Stimulated activated CD8-positive, alpha-beta memory T cell treated with anti-CD3 and anti-CD28 coated beads, Interleukin-7, amount 100 ng/mL, for 4 hours (primary cell): ENCODE data around the gene NCOA6.
"Not testable (repeated sequence)": the region's sequence is repeated elsewhere in the genome, so short reads cannot be mapped to it uniquely, and the experiment has no call there.

Experiments used
- DNase-seq, 2 donors: peaks; one replicate each; pipeline ENCODE4 v3.0.0-alpha.2; 2020; ENCODE audit warnings: low read depth in 2 of 2

NCOA6 gene

DNA sequence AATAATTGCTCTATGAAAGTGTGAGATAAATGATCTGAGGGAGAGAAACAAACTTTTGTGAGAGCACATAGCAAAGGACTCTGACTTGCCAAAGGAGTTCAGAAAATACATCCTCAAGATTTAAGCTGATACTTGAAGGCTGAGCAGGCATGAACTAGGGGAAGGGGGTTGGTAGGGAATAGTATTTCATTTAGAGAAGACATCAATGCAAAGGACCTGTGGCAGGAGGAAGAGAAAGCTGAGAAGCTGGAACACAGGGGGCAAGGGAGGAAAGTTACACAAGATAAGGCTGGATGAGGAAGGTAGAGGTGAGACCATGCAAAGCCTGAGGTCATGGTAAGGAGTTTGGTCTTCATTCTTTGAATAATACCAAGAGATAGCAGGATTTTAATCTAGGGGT is 50.6 kb downstream of the NCOA6 start:
- no peak for DNase-seq

DNA sequence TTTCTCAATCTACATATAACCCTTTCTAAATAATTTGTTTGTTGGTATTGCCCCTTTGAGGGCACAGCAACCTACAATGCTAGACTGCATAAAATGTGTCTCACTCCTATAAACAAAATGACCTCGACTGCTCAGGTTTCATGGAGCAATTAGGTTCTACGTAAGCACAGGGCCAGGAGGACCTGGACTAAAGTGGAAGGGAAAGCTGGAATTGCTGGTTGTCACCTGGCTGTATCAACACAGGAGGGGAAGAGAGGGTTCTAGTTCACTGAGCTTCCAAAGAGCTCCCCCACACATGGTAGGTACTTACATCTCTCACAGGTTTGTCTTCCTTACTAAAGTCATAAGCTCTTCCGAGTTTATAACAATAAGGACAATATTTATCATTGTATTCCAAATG is 51.0 kb downstream of the NCOA6 start:
- no peak for DNase-seq

DNA sequence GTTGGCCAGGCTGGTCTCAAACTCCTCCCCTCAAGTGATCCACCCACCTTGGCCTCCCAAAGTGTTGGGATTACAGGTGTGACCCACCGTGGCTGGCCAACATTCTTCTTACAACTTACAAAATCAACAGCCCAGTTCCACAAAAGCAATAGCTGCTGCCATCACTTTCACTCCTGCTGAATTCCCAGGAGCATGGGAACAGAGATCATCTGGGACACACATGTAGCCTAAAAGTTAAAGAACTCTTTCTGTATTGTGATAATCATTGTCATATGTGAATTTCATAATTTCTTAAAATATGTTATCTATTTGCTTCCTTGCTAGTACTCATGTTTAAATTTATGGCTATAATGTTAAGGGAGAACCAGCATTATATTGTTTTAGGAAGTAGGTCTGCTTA is 51.7 kb downstream of the NCOA6 start:
- DNase-seq = no peak

- no peak for DNase-seq
These were observed 53.0 kb downstream of the NCOA6 start for GRCh38 chr20:34772437-34772836.

DNA sequence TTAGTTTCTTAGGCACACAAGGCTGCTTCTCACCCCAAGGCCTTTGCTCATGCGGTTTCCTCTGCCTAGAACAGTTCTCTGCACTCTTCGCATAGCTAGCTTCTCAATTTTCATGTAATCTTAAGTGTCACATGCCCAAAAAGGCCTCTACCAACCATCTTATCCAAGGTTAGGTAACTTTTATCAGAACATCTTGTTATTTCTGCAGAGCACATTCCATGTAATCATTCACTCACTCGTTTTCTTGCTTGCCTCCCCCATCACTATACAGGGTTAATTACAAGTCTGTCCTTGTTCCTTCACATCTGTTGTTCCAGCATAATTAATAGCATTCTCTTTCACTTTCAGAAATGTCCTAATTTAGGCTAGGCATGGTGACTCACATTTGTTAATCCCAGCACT is 53.8 kb downstream of the NCOA6 start:
- no peak for DNase-seq

DNA sequence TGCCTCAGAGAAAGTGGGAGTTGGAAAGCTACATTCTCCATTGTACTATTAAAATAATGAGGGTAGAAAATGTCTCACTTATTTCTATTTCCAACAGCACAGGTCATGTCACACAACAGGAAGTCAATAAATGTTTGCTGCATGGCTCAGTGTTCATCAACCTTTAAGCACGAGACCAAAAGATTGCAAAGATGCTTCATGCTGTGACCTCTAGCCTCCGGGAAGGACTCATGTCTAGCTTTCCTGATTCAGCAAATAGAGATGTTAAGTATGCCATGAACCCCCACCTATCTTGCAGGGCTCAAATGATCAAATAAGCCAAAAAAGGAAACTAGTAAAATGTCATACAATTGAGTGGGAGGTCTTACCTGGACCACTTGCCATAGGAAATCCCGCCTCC is 57.4 kb downstream of the NCOA6 start:
- DNase-seq = no peak

GRCh38 chr20:34762031-34762555 is 63.4 kb downstream of the NCOA6 start:
- DNase-seq = no peak

GRCh38 chr20:34755367-34755766 is 70.1 kb downstream of the NCOA6 start:
- no peak for DNase-seq

- DNase-seq = no peak
These were observed 70.8 kb downstream of the NCOA6 start for GRCh38 chr20:34754611-34755010.

- no peak for DNase-seq
These were observed 71.6 kb downstream of the NCOA6 start for GRCh38 chr20:34753706-34754461.

GRCh38 chr20:34751453-34751852 is 74.0 kb downstream of the NCOA6 start:
- no peak for DNase-seq

- DNase-seq = no peak
These were observed 75.0 kb downstream of the NCOA6 start for GRCh38 chr20:34750484-34750883.

- DNase-seq = no peak
These were observed 76.7 kb downstream of the NCOA6 start for GRCh38 chr20:34748709-34749108.

DNA sequence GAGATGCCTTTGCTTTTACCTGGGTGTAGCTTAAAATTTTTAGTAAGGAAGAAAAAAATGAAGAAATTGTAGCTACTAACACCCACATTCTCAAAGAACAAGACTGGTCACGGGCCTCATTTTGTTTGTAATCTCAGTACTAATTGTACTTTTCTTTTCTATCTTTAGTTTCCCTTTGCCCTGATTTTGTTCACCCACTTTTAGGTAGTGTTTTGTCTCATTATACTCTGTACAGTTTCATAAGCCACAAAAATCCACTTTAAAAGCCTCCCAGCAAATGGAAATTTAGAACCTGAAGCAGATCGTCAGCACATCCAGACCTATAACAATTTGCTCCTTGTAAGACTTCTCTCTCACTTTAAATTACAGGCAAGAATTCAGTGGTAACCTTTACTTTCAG is 78.0 kb downstream of the NCOA6 start:
- no peak for DNase-seq

GRCh38 chr20:34746674-34747073 is 78.8 kb downstream of the NCOA6 start:
- DNase-seq = no peak

- DNase-seq = no peak
These were observed 80.6 kb downstream of the NCOA6 start for GRCh38 chr20:34744847-34745246.

DNA sequence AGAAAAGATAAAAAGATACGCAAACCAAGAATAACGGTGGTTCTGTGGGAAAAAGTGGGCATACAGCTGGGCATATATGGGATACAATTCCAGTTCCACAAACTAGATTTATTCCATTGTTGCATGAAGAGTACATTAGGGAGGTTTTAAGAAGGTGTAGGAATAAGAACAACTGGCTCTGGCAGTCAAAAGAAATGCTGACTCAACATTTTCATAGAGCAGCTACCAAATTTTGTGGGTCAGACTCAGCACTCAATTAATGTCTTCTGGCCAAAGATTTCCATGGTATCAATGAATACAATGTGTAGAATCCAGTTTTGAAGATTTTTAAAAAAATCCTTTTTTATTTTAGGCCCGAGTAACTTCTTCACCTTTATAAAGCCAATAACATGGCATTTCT is 81.1 kb downstream of the NCOA6 start:
- DNase-seq = no peak

GRCh38 chr20:34743039-34743438 is 82.4 kb downstream of the NCOA6 start:
- DNase-seq = no peak

DNA sequence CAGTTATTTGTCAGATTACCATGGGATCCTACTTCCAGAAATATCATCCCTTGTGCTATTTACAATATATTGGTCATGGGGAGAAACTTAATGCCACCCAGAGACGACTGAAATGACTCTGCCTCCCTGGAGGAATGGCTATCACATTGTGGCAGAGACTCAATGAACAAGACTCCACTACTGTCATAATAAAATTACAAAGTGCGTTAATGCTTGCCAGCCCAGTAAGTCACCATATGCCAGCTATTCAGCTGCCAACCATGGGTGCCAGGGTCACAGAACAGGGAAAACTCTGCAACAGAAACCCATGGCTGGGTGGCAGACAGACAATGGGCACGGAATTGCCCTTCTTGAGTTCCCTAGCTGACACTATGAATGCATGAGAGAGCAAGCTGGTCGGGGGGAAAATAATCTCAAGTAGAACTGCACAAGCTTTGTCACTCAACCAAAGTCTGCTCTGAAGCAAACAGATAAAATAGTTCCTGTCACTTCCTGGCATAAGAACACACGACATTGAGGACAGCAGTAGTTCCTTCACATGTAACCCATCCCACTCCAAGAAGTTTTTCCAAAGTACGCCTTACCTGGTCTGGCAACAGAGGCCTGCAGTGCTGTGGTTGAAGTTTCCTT is 89.2 kb downstream of the NCOA6 start:
- no peak for DNase-seq

GRCh38 chr20:34732523-34732922 is 92.9 kb downstream of the NCOA6 start:
- no peak for DNase-seq

DNA sequence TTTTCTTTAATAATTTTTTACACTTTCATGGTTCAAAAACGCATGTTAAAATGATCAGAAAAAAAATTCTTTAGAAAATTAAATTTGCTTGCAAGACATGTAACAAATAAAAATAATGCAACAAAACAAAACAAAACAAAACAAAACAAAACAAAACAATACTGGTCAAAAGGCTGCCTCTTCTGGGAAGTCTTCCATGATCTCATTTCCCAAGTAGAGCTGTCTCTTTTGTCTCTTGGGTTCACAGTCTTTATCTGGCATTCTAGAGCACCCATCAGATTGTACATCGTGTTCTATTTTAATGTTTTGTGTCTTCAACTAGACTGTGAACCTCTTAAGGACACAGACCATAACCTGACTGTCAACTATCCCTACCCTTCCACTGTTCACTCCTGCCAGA is 96.0 kb downstream of the NCOA6 start:
- DNase-seq = no peak

DNA sequence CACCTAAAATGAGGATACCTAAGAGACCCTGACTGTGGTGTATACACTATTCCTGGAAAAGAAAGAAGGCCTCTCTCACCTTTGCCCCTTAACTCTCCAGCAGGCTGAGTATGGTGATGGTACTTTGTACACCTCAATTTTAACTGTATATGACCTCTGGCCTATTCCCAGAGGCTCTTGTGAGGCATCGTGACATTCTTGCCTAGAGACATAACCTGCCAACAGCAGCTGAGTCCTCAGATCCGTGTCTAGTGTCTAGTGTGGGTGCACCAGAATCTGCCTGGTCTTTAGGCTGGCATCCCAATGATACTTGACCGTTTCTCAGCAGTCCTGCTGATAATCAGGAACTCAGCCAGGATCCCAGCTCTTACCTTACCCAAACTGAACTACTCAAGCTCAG is 101.3 kb downstream of the NCOA6 start:
- no peak for DNase-seq

DNA sequence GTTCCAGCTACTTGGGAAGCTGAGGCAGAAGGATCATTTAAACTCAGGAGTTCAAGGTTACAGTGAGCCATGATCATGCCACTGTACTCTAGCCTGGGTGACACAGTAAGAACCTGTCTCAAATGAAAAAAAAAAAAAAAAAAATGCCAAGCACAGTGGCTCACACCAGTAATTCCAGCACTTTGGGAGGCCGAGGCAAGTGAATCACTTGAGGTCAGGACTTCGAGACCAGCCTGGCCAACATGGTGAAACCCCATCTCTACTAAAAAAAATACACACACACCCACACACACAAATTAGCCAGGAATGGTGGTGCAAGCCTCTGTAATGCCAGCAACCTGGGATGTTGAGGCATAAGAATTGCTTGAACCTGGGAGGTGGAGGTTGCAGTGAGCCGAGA is 102.9 kb downstream of the NCOA6 start:
- DNase-seq = not testable (repeated sequence)
